Gastrocnemius medialis (tissue), 4 donors: ENCODE data around the gene TSPAN15. TPM values are rescaled to one million over a fixed set of nuclear protein-coding genes. Genes with fewer than 3 reads are reported as not detected.
A peak's percentile ranks its signal among the peaks of the same experiment; 100 is the strongest.

Source experiments
- ATAC-seq, 2 donors: fragments of 150-250 bp; one replicate each; pipeline ENCODE4 v1.9.1; 2016
- DNase-seq, 2 donors: peaks; one replicate each; pipeline ENCODE4 v3.0.0-alpha.2; 2019
- H3K27ac ChIP-seq, 4 donors: fragments of 200-600 bp; sonication (generic); 1 replicate in 1 of 4; 2 replicates in 3 of 4; pipeline ENCODE4 v1.5.1; 2016 to 2018; ENCODE audit warnings: mild to moderate bottlenecking in 2 of 4, moderate library complexity in 1 of 4
- H3K27me3 ChIP-seq, 3 donors: fragments of 200-600 bp; sonication (generic) in 2 of 3; 1 replicate in 1 of 3; 2 replicates in 2 of 3; pipeline versions ENCODE4 v1.5.1 to v1.6.0; 2016 to 2019; ENCODE audit warnings: mild to moderate bottlenecking in 1 of 3, moderate library complexity in 1 of 3
- H3K36me3 ChIP-seq, 2 donors: fragments of 200-600 bp; sonication (generic) in 1 of 2; one replicate each; pipeline ENCODE4 v1.5.1; 2017 to 2018
- H3K4me1 ChIP-seq, 2 donors: fragments of 200-600 bp; sonication (generic) in 1 of 2; one replicate each; pipeline ENCODE4 v1.5.1; 2016 to 2017; ENCODE audit warnings: mild to moderate bottlenecking in 2 of 2
- H3K4me3 ChIP-seq, 4 donors: fragments of 200-600 bp; sonication (generic) in 3 of 4; 1 replicate in 1 of 4; 2 replicates in 3 of 4; pipeline ENCODE4 v1.5.1; 2016 to 2019; ENCODE audit warnings: mild to moderate bottlenecking in 2 of 4
- H3K9me3 ChIP-seq, 3 donors: fragments of 200-600 bp; sonication (generic) in 2 of 3; 1 replicate in 1 of 3; 2 replicates in 2 of 3; pipeline ENCODE4 v1.5.1; 2016 to 2019
- POLR2A ChIP-seq, 2 donors: fragments of 450-650 bp; IDR thresholded peaks; one replicate each; pipeline ENCODE4 v1.6.1; 2017; ENCODE audit warnings: antibody characterized with exemption in 2 of 2, mild to moderate bottlenecking in 2 of 2, moderate library complexity in 2 of 2
- in situ Hi-C, 4 donors: fragments of 200-750 bp; cut with MboI; loops; one replicate each; pipeline versions ENCODE4 v1.15.0 to v1.8.0; 2017; ENCODE audit warnings: low sequenced_read_pairs in 4 of 4
- intact Hi-C: fragments of 100-400 bp; cut with DNase I; formaldehyde crosslinking; loops from one replicate; pipeline ENCODE4 v1.15.1; 2023; ENCODE audit warnings: low total_unique reads
- total RNA-seq, 4 donors: library from RNA; depleted of rRNA; stranded (reverse); fragments of >200 nt; gene quantifications; one replicate each; pipeline versions ENCODE4 v1.1.0 to v1.2.3, GENCODE V29; 2016
- TF ChIP-seq, protein P1 (sequence below), 5 experiments: fragments of 450-650 bp in 3 of 5; fragments of 200-600 bp in 2 of 5; sonication (generic) in 2 of 5; IDR thresholded peaks in 4 of 5; conservative IDR thresholded peaks in 1 of 5; 1 replicate in 4 of 5; 2 replicates in 1 of 5; pipeline ENCODE4 v1.5.1; 2016 to 2019; ENCODE audit warnings: antibody characterized with exemption in 5 of 5, mild to moderate bottlenecking in 3 of 5, moderate library complexity in 3 of 5

TSPAN15 gene
- total RNA-seq, 4 donors from 2014 or later = 7.9 to 21.0 (median 11.8) TPM

DNA sequence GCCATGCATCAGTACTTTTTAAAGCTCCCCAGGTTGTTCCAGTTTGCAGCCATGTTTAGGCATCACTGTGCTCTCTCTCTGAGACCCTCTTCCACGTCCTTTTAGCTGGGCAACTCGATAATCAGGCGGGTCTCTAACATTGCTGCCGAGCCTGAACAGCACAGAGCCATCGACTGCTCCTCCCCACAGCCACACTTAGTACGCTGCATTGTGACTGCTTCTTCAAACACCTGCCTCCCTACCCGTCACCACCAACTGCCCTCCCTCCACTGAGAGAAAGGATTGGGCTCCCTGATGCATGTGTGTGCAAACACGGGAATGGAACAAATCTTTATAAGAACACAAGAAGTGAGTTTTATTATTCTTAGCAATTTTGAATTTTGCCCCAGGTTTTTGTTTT, 23.1 kb upstream of the TSPAN15 start:
- in situ Hi-C loops = loop anchor here in 3 of 4 donors (5.0 to 25.0 kb wide), 3 partner anchors 79 to 209 kb away; partner anchors contain the start of gene FAM241B (in 2 of the 3)
- peaks cover 0 to 2% of the 10 kb centered on the region in 2 donors for H3K4me1 ChIP-seq
- intact Hi-C loops = no loop called here
- DNase-seq (no peak), ATAC-seq (no peak)
- TF ChIP-seq, protein P1, sequence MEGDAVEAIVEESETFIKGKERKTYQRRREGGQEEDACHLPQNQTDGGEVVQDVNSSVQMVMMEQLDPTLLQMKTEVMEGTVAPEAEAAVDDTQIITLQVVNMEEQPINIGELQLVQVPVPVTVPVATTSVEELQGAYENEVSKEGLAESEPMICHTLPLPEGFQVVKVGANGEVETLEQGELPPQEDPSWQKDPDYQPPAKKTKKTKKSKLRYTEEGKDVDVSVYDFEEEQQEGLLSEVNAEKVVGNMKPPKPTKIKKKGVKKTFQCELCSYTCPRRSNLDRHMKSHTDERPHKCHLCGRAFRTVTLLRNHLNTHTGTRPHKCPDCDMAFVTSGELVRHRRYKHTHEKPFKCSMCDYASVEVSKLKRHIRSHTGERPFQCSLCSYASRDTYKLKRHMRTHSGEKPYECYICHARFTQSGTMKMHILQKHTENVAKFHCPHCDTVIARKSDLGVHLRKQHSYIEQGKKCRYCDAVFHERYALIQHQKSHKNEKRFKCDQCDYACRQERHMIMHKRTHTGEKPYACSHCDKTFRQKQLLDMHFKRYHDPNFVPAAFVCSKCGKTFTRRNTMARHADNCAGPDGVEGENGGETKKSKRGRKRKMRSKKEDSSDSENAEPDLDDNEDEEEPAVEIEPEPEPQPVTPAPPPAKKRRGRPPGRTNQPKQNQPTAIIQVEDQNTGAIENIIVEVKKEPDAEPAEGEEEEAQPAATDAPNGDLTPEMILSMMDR (IDR thresholded peaks at IDR 0.05 in 4 of 5, conservative IDR thresholded peaks at IDR 0.05 in 1 of 5) = no peak
- TF ChIP-seq POLR2A (IDR thresholded peaks at IDR 0.05) = no peak
- H3K9me3 ChIP-seq = no peaks in the 10 kb centered on the region
- H3K36me3 ChIP-seq = no peaks in the 10 kb centered on the region
- H3K4me3 ChIP-seq = no peak overlapping the region
- H3K27ac ChIP-seq = no peak overlapping the region
- H3K27me3 ChIP-seq = no peaks in the 10 kb centered on the region

DNA sequence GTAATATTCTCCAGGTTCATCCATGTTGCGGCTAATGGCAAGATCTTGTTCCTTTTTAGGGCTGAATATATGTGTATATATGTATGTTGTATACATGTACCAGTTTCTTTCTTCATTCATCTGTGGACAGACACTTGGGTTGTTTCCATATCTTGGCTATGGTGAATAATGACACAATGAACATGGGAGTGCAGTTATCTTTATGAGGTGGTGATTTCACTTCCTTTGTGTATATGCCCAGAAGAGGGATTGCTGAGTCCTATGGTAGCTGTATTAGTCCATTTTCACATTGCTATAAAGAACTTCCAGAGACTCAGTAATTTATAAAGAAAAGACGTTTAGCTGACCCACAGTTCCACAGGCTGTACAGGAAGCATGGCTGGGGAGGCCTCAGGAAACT, 17.1 kb upstream of the TSPAN15 start:
- in situ Hi-C loops = loop anchor here (5.0 to 25.0 kb wide), 4 partner anchors 68 to 203 kb away; partner anchors contain the start of gene FAM241B (in 3 of the 4)
- H3K27me3 ChIP-seq = no peaks in the 10 kb centered on the region
- no peak overlapping the region for H3K4me3 ChIP-seq
- intact Hi-C loops = no loop called here
- no peaks in the 10 kb centered on the region for H3K9me3 ChIP-seq
- DNase-seq (no peak), ATAC-seq (no peak)
- H3K4me1 ChIP-seq = peaks cover 5 to 13% of the 10 kb centered on the region in 2 donors
- no peaks in the 10 kb centered on the region for H3K36me3 ChIP-seq
- H3K27ac ChIP-seq = no peak overlapping the region
- TF ChIP-seq POLR2A (IDR thresholded peaks at IDR 0.05) = no peak
- TF ChIP-seq, protein P1 (IDR thresholded peaks at IDR 0.05 in 4 of 5, conservative IDR thresholded peaks at IDR 0.05 in 1 of 5) = no peak

DNA sequence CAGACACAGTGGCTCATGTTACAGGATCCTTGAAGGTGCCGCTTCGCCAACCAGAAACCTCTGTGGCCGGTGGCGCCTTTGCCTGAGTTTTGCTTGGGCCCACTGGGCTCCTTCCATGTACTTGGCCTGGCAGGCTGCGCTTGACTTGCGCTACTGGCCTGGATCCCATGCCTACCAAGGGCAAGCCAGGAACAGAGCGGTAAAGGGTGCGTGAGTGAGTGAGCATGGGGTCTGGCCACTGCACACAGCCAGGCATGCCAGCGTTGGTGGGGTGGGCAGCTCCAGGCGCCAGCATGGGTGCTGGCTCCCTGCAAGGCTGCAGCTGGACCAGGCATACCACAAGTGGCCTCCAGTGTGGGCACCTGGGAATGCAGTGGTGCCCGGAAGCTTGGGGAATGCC, 16.3 kb upstream of the TSPAN15 start:
- H3K36me3 ChIP-seq = no peaks in the 10 kb centered on the region
- intact Hi-C loops (loop anchor here (5.0 kb wide), 1 partner anchor 202 kb away; no protein-coding TSS in a partner anchor), in situ Hi-C loops (loop anchor here (5.0 to 25.0 kb wide), 4 partner anchors 67 to 202 kb away; partner anchors contain the start of gene FAM241B (in 3 of the 4))
- no peaks in the 10 kb centered on the region for H3K27me3 ChIP-seq
- no peak overlapping the region for H3K4me3 ChIP-seq
- ATAC-seq = no peak
- peaks cover 13 to 21% of the 10 kb centered on the region in 2 donors for H3K4me1 ChIP-seq
- TF ChIP-seq POLR2A (IDR thresholded peaks at IDR 0.05) = no peak
- TF ChIP-seq, protein P1 (IDR thresholded peaks at IDR 0.05 in 4 of 5, conservative IDR thresholded peaks at IDR 0.05 in 1 of 5) = no peak
- H3K9me3 ChIP-seq = no peaks in the 10 kb centered on the region
- peak in 1 of 2 donors; percentile 9 for DNase-seq
- no peak overlapping the region for H3K27ac ChIP-seq

DNA sequence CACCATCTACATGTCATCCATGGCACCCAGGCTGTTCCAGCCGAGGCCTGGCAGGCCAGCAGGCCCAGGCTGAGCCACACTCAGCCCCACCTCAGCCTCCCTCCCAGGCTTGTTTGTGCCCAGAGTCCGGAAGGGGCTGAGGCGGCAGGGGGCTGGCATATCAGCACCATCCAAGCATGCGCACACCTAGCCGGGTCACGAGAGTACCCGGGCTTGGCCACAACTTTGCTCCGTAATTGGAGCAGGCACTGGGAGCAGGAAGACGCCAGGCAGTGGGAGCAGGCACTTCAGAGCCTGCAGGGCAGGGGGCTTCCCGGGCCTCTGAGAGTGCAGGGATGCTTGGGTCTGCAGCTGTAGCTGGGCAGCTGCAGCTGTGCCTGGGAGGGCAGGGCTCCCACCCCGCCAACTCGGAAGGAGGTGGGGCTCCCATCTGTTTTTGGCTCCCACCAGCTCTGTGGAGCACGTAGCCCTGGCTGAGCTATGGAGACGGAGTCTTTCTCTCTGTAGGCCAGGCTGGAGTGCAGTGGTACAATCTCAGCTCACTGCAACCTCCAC, 15.2 kb upstream of the TSPAN15 start:
- TF ChIP-seq POLR2A (IDR thresholded peaks at IDR 0.05) = no peak
- Histone ChIP-seq H3K4me1 (peaks cover 20 to 29% of the 10 kb centered on the region in 2 donors), H3K27me3 (no peaks in the 10 kb centered on the region), H3K36me3 (no peaks in the 10 kb centered on the region), H3K27ac (no peak overlapping the region), H3K4me3 (no peak overlapping the region), H3K9me3 (no peaks in the 10 kb centered on the region)
- ATAC-seq = no peak
- DNase-seq = peak in 1 of 2 donors; percentile 6
- intact Hi-C loops (loop anchor here (5.0 kb wide), 1 partner anchor 201 kb away; no protein-coding TSS in a partner anchor), in situ Hi-C loops (loop anchor here in 3 of 4 donors (10.0 to 25.0 kb wide), 2 partner anchors 199 to 201 kb away; partner anchors contain the start of gene FAM241B (in 3 of the 3))
